Renal cortex interstitium (tissue), 11 donors: ENCODE data around the gene KDM4C. TPM values are rescaled to one million over a fixed set of nuclear protein-coding genes. Genes with fewer than 3 reads are reported as not detected.
A peak's percentile ranks its signal among the peaks of the same experiment; 100 is the strongest.
"Not testable (repeated sequence)": the region's sequence is repeated elsewhere in the genome, so short reads cannot be mapped to it uniquely, and the experiment has no call there.

ENCODE experiments used
- DNase-seq, 11 donors: peaks; one replicate each; pipeline ENCODE4 v3.0.0-alpha.2; 2013; ENCODE audit warnings: low read depth in 9 of 11, low spot score in 4 of 11; ENCODE audit errors: extremely low read depth in 1 of 11
- polyA plus RNA-seq, 3 donors: library from polyadenylated mRNA; unstranded; fragments of 120-200 nt; gene quantifications; one replicate each; pipeline ENCODE4 v1.2.1, GENCODE V29; 2013; ENCODE audit not compliant: insufficient read length in 3 of 3

Gene KDM4C
- polyA plus RNA-seq, 3 donors: 14.0 to 20.0 (median 17.3) TPM

DNA sequence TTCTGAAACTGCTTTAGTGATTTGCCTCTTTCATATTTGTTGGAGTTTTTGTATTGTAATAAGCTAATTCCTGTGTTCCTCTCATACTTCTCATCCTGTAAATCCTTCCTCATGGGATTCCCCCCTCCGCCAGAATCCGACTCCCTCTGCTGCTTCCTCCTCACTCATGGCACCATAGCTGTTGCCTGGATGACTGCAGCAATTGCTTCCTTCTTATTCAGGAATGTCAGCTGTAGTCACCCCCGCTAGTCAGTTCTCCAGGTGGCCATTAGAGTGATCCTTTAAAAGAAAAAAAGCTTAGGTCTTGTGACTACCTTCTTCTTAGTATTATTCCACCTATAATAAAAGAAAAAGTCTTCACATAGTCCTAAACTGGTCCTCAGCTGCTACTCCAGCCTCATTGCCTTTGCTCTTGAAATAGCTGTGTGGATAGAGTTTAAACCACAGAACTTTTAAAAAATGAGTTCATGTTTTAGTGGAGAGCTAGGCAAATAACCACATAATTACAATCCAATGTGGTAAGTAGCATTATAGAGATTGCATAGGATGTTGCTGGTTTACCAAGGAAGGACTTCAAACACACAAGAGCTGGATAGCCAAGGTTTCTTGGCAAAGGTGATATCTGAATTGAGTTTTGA lies 227.3 kb downstream of the KDM4C start:
- no peak for DNase-seq

DNA sequence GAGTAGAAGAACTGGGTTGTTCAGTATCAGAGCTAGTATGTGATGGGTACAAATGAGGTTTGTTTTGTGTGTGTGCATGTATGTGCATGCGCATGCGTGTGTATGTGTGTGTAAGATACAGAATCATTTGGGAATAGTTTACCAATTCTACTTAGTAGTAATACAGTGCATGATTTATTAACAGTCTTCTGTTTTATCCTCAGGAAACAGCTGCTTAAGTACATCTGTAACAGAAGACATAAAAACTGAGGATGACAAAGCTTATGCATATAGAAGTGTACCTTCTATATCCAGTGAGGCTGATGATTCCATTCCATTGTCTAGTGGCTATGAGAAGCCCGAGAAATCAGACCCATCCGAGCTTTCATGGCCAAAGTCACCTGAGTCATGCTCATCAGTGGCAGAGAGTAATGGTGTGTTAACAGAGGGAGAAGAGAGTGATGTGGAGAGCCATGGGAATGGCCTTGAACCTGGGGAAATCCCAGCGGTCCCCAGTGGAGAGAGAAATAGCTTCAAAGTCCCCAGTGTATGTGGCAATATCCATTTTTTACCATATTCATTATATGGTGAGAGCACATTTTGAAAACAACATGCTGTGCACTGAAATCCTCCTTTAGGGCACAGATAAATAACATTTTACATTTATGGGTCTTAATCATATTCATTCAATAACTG lies 228.5 kb downstream of the KDM4C start:
- no peak for DNase-seq

DNA sequence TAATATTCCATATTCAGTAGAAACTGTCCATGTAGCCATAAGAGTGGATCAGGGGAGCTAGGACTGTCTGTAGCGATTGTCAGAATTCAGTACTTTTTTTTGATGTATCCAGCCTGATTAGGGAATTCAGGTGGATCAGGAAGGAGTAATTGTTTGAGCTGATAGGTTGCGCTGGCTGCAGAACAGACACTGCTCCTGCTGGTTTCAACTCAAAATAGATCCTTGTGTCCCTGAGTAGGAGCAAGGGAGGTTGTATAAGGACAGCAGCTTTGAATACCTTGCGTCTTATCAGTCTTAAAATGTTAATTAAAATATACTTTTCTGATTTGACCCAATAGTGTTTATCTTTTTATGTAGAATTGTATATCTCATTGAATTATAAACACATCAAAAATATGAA lies 229.6 kb downstream of the KDM4C start:
- DNase-seq: no peak

DNA sequence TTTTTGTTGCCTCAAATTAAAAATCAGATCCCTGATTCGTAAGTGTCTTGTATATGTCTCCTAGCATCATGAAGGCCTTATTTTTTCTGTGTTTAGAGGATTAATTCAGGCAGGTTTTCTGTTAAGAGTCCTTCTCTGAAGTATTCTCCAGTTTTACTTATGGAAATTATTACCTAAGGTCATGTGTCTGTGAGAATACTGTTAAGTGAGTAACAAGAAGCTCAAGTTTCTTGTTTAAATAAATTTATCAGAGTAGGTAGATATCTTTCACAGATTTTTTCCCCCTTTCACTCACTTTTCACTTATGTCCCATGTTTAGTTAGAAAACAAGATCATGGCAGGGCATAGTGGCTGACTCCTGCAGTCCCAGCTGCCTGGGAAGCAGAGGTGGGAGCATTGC lies 233.6 kb downstream of the KDM4C start:
- no peak for DNase-seq

DNA sequence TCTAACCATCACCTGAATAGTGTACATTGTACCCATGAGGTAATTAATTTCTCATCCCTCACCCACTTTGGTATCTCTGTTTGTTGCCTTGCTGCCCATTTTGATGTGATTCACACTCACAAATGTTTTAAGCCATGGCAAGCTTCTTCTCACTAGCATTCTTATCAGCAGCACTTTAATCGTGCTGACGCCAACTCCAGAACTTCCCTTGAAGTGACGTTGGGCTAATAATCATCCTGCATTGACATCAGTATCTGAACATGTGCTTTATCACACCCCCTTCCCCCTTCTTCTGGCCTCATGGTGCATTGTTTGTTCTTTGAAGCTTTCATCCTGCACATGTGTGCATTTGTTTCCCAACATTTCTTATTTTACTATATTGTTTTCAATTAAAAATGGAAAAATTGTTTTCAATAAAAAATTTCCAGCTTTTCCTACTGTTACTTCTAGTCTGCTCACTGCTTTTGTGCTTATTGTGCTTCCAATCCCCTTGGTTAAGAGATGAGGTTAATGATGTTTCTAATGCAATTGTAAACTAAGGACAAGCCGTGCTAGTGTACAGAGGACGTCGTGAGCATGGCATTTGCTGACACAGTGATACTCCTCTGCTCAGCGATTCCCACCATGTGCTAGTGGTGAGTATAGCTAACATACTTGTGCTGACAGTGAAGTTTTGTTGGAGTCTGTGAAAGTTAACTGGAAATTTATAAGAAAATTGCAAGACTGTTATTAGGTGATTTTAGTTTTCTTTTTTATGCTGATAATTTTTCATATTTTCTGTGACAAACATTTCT lies 238.5 kb downstream of the KDM4C start:
- no peak for DNase-seq

DNA sequence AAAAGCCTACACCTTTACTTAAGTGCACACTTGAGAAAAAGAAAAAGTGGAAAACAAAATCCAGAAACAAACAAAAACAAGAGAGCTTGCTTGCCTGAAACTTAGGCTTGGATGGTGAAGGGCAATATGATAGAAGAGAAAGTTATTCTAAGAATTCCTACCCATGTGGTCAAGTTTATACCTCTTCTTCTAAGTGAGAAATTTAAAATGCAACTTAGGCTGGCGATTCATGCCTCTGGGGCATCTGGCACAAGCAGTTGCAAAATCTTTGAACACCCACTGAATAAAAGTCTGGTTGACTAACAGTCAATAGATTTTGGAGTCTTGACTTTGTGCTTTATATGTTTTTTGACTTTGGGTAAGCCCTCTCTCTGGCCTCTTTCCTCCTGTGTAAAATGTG lies 239.6 kb downstream of the KDM4C start:
- DNase-seq: no peak

DNA sequence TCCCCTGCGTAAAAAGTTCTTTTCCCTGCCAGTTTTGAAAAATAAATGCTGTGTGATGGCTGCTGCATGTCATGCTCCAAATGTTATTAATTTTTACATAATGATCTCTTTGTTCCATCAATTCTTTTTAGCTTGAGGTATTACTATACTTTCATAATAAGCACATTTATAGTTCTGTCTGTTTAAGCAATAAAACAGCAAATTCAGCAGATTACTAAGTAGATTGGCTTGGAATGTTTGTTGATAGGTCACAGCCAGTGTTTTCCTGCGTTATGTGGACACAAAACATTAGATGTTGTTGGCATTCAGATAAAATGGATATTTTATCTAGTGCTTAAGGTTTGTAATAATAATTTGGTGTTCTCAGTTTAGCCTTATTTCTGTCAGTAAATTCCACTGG lies 242.0 kb downstream of the KDM4C start:
- no peak for DNase-seq

DNA sequence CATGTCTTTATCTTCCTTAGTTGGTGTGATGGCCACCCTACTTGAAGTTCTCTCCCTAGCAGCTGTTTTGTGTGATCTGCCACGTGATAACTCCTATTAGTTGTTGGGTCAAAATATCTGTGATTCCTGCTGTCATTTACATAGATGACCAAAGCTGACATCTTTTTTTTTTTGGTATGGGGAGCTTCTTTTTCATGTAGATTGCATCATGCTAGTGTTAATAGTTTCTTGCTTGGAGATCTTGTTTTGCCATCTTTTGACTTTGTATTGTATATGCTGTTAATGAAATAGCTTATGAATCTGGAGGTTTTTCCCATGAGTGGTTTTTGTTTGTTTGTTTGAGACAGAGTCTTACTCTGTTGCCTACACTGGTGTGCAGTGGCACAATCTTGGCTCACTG lies 243.8 kb downstream of the KDM4C start:
- DNase-seq: no peak

DNA sequence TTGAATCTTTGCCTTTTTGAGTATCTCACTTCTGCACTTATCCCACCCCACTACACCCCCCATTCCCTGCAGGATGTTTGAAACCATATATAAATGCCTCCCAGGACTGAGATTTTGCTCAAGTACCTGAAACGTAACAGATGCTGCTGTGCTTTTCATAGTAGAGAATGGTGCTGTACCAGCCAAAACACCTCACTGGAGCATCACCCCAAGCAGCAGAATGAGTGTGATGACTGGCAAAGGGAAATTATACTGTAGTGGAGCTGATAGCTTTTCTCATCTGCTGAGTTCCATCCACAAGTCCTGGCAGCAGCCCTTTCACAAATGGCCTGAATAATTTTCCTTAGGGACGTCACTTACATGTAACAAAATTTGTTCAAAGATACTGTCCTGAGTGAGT lies 246.1 kb downstream of the KDM4C start:
- DNase-seq: no peak

DNA sequence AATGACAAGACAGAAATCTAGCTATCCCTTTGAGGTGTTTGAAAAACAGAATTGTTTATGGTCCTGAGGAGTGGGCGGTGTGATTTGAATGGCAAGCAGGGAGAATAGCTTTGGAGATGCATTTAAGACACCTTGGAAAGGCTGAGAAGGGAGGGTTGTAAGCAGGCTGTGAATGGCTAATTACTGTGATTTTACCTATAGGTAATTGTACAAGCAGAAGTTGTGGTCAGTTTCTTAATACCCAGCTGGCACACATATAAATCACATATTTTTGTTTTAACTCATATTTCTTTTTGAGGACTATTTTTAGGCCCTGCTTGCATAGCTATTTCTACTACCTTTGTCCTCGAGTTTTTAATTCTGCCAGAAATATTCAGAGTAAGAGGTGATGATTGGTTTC lies 248.6 kb downstream of the KDM4C start:
- DNase-seq: no peak

DNA sequence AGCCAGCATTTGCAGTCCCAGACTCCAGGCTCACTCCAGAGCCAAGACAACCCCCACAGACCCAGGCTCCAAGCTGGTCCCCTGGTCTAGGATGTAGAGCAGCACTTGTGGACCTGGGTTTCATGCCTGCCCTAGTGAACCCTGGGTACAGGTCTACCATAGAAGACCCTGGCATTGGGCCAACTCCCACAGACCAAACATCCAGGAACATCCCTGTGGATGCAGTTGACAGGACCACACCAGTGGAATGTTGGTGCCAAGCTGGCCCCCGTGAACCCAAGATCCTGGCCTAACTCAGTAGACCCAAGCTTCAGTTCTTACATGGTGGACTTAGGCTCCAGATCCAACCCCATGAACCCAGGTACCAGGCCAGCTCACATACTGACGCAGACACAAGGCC lies 250.6 kb downstream of the KDM4C start:
- no peak for DNase-seq

DNA sequence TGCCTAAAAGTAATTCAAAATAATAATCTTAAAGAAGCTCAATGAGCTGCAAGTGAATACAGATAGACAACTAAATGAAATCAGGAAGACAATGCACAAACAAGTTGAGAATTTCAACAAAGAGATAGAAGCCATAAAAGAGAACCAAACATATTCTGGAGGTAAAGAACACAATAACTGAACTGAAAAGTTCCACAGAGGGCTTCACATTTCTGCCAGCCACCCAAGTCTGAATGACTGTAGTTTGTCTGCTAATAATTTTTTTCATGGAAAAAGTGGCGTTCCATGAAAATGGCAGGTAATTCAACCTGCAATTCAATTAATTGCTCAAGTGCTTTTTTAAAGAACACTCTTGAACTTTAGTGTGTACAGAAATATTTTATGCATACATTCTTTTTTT lies 251.3 kb downstream of the KDM4C start:
- DNase-seq: no peak

DNA sequence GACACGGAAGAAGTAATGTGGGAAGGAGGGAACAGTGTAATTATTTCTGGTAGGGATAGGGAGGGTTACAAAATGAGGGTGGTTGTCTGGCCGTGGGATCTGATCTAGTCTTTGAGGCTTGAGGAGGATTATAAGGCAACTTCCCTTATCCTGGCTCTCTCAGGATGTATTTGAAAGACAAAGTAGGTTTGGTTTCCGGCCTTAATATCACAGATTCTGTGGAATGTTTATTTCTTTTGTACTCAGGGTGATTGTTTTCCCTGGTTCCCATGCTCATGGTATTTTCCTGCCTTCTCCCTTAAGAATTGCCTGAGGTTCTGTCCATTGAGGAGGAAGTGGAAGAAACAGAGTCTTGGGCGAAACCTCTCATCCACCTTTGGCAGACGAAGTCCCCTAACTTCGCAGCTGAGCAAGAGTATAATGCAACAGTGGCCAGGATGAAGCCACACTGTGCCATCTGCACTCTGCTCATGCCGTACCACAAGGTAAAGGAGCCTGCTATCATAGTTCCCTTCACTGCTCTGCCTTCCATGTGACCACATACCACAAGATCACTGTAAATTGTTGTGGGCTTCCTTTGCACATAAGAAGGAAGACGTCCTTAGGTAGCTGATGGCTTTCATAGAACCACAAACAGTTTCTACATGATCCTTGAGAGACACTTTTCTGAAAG lies 253.8 kb downstream of the KDM4C start:
- no peak for DNase-seq

DNA sequence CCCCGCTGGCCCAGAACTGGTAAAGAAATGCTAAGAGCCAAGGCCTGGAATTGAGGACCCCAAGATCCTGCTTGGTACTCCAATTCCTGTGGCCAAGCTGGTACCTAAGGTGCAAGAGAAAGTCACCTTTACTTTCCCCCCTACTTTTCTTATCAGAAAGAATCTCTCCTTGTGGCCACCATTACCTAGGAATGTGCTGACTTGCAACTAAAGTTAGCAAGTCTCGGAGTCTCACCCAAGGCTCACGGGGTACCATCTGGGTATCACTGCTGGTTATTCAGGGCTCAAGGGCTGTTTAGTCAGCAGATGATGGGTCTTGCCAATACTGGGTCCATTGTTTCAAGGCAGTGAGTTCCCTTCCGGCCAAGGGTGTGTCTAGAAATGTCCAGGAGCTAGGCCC lies 270.2 kb downstream of the KDM4C start:
- DNase-seq: no peak

DNA sequence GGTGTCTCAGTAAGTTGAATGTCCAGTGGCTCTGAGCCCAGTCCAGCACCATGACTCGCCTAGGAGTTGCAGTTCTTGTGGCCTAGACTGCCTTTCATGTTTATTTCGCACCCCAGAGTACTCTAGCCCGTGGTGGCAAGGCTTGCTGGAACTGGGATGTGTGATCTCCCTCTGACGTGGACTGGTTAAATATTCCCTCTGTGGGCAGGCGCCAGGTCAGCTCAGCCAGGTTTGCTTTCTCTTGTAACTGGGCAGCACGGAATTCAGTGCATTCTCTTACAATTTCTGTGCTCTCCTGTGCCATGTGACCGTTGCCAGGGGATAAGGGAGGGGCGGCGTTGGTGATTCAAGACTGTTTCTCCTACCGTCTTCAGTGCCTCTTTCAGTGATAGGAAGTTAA lies 270.8 kb downstream of the KDM4C start:
- no peak for DNase-seq

DNA sequence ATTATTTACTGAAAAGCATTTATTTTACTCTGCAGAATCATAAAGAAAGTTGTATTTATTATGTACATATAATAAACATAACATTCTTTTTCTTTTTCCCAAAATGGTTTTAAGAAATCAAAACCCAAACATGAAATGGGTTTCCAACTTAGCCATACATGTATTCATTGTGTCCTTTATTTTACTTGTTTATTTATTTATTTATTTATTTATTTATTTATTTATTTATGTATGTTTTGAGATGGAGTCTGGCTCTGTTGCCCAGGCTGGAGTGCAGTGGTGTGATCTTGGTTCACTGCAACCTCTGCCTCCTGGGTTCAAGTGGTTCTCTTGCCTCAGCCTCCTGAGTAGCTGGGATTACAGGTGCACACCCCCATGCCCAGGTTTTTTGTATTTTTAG lies 273.2 kb downstream of the KDM4C start:
- DNase-seq: not testable (repeated sequence)

DNA sequence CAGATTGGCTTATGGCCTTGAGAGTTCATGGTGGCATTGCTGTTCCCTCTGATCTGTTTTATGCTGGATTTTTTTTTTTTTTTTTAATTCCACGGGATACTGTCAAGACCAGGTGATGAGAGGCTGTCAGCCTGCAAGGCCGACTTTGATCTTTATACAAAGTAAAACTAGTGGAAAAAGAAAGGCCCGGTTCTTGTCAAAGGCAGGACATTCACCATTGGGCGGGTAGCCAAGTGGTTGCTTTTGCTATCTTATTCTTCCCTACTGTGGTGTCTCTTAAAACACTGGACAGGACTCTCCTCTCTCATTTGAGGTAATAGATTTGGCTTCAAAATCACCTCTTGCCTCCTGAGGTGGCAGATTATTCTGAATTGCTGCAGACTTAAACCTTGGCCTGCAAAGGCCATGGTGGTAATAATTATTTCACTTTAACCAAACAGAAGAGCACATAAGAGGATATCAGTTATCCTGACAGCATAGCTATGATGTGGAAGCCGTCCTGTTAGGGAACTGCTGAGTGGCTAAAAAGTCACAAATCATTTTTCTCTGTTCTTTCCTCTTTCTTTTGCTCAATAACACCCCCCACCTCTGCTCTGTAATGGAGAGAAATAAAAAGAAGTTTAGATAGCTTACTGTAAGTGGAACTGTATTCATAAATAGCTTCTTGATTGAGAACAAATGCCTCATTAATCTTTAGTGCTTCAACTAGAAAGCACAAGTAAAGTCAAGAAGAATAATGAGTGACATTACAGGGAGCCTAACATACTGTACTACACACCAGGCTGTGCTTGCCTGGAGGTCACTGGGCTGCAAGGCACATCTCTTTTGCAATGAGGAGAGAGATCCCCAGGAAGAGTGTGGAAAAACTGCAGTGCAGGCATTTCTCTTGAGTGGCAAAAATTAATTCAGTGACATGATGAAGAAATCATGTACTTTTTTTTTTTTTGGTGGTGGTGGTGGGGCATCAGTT lies 275.6 kb downstream of the KDM4C start:
- peak in 4 of 11 donors; percentile 8 to 34 (median 26) for DNase-seq

DNA sequence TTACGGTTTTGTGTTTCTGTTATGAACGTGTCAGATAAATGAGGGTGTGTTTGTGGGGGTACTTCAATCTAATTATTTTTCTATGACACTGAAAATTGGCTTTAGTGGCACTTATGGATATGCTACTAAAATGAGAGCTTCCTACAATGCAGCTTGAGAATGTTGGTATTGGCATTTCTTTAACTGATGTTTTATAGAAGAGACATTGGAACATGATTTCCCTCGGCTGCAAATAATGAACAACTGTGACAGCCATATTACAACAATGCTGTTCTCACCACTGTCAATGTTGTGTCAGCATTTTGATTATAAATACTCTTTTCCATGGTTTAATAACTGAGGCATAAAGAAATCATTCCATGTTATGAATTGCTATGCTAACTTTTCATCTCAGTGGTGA lies 279.4 kb downstream of the KDM4C start:
- DNase-seq: no peak

DNA sequence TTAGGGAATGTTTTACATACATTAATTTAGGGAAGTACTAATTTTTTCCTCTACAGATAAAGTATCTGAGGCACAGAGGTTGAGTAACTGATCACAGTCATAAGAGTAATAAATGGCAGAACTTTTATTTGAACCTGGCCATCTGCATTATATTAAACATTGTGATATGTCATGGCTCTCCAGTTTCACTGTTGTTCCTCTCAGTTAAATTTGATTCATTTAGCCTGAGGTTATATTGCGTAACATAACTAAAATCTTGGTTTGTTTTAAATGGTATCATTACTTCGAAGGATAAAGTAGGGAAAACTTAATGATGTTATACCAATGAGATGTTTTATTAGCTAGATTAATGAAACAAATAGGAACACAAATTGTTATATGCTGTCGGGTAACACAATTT lies 284.4 kb downstream of the KDM4C start:
- DNase-seq: no peak
